GM19035 (cell line): ENCODE data around the gene HDDC2.
"Not testable (repeated sequence)": the region's sequence is repeated elsewhere in the genome, so short reads cannot be mapped to it uniquely, and the experiment has no call there.

ENCODE experiments used
- ATAC-seq: cut with Tn5 transposase; IDR thresholded peaks from one replicate; pipeline ENCODE4 v1.9.1; 2021; ENCODE audit not compliant: unreplicated experiment

HDDC2 gene

GRCh38 chr6:125307150-125307838, 5.5 kb upstream of the HDDC2 start:
- no peak for ATAC-seq

- ATAC-seq = no peak
Measured at GRCh38 chr6:125306756-125307149, 5.0 kb upstream of the HDDC2 start.

GRCh38 chr6:125304970-125305660, 3.3 kb upstream of the HDDC2 start:
- no peak for ATAC-seq

DNA sequence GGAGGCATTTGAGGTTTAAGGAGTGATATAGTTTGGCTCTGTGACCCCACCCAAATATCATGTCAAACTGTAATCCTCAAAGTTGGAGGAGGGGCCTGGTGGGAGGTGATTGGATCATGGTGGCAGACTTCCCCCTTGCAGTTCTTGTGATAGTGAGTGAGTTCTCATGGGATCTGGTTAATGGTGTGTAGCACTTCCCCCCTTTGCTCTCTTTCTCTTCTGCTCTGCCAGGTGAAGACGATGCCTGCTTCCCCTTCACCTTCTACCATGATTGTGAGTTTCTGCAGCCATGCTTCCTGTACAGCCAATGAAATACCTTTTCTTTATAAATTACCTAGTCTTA, 1.7 kb upstream of the HDDC2 start:
- ATAC-seq = no peak

- no peak for ATAC-seq
Measured at GRCh38 chr6:125302840-125303511, 1.2 kb upstream of the HDDC2 start.

- ATAC-seq = no peak
Measured at GRCh38 chr6:125300992-125301434, 754 bp downstream of the HDDC2 start.

DNA sequence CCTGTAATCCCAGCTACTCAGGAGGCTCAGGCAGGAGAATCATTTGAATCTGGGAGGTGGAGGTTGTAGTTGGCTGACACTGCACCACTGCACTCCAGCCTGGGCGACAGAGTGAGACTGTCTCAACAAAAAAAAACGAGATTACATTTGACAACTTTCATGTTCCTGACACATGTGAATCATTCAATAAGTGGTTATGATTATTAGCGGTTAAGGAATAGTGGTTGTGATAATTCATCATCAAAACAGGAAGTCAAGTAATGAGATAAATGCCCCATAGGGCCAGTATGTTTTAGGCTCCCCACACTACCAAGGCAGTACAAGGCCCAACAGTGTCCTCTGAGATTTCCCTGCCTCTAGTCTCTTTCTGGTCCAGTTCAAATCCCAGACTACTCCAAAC, 2.5 kb downstream of the HDDC2 start:
- no peak for ATAC-seq

GRCh38 chr6:125296471-125296870, 5.3 kb downstream of the HDDC2 start:
- no peak for ATAC-seq

- ATAC-seq = no peak
Measured at GRCh38 chr6:125294925-125295324, 6.8 kb downstream of the HDDC2 start.

GRCh38 chr6:125294036-125294435, 7.7 kb downstream of the HDDC2 start:
- no peak for ATAC-seq

DNA sequence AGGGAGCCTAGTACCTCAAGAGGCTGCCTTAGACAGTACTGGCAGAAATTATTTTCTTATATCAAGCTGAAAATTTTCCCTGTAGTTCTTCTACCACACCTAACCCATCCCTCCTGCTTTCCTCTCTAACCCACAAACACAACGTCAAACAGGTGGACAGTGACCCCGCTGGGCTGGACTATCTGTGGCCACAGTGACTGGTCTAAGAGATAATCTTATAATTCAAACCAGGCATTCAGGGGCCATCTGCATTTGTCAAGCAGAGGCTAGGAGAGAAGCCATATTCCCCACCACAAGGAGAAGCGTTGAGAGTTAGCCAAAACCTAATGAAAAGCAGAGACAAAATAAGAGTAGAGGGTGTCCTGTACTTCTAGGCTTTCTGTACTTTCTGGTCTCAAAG, 8.2 kb downstream of the HDDC2 start:
- ATAC-seq = no peak

- no peak for ATAC-seq
Measured at GRCh38 chr6:125287718-125288117, 14.0 kb downstream of the HDDC2 start.

DNA sequence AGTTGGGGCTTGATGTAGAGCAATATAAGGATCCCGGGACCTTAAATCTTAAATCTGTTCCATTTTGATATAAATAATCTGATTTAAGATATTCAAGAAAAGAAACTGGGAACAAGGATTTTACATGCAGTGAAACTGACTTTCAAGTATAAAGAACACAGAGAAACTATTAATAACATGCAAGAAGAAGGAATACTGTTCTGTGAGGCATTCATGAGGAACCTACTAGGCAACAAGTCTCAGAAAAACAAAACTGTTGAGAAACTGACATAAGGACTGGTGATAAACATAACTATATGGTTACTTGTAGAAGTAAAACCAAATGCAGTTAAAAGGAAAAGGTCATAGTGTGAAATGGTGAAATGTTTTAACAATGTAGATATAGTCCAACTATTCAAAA, 15.8 kb downstream of the HDDC2 start:
- ATAC-seq = no peak

GRCh38 chr6:125285353-125285752, 16.4 kb downstream of the HDDC2 start:
- no peak for ATAC-seq

- ATAC-seq = not testable (repeated sequence)
Measured at GRCh38 chr6:125282470-125282869, 19.3 kb downstream of the HDDC2 start.

- not testable (repeated sequence) for ATAC-seq
Measured at GRCh38 chr6:125280370-125281035, 21.3 kb downstream of the HDDC2 start.

GRCh38 chr6:125279961-125280360, 21.8 kb downstream of the HDDC2 start:
- no peak for ATAC-seq

GRCh38 chr6:125277838-125278237, 23.9 kb downstream of the HDDC2 start:
- no peak for ATAC-seq

- ATAC-seq = no peak
Measured at GRCh38 chr6:125275779-125276178, 26.0 kb downstream of the HDDC2 start.

DNA sequence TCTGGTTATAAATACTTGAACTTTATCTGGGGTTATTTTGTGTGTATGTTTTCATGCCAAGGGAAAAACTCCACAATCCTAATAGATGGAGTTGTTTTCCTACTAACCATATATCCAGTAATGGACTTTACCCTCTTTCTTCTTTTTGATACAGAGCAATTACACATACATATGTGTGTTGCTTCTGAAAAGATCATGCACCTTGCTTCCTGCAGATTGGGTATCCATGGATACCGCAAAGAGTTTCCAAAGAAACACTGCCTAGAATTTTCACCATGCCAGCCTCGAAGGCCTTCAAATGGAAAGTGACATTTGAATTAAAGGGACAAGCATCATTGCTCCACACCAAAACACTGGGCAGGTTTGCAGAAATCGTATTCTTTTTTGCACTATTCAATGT, 26.8 kb downstream of the HDDC2 start:
- ATAC-seq = no peak

GRCh38 chr6:125273965-125274364, 27.8 kb downstream of the HDDC2 start:
- no peak for ATAC-seq

- ATAC-seq = no peak
Measured at GRCh38 chr6:125273251-125273650, 28.5 kb downstream of the HDDC2 start.
